Endodermal cell (in vitro differentiated cells): Measurements from ENCODE around the gene COL27A1. TPM values are rescaled to one million over a fixed set of nuclear protein-coding genes. Genes with fewer than 3 reads are reported as not detected.
"Not testable (repeated sequence)": the region's sequence is repeated elsewhere in the genome, so short reads cannot be mapped to it uniquely, and the experiment has no call there.

ENCODE experiments used
- DNase-seq: peaks from one replicate; pipeline ENCODE4 v3.0.0-alpha.2; 2017
- H3K27ac ChIP-seq: 2 replicates; pipeline ENCODE4 v1.5.1; 2013; ENCODE audit warnings: mild to moderate bottlenecking, low read depth, low read length, moderate library complexity
- H3K27me3 ChIP-seq: 2 replicates; pipeline ENCODE4 v1.6.1; 2013; ENCODE audit warnings: mild to moderate bottlenecking, low read length, moderate library complexity; ENCODE audit not compliant: insufficient read depth, control insufficient read depth, poor library complexity, severe bottlenecking
- H3K36me3 ChIP-seq: 2 replicates; pipeline ENCODE4 v1.7.0; 2013; ENCODE audit warnings: mild to moderate bottlenecking, low read length, moderate library complexity; ENCODE audit not compliant: control insufficient read depth, insufficient read depth
- H3K4me1 ChIP-seq: one replicate; pipeline ENCODE4 v1.7.0; 2013; ENCODE audit warnings: low read length; ENCODE audit not compliant: control insufficient read depth, insufficient read depth
- H3K4me3 ChIP-seq: 2 replicates; pipeline ENCODE4 v1.5.1; 2013; ENCODE audit warnings: mild to moderate bottlenecking, low read length, moderate library complexity
- H3K9ac ChIP-seq: 2 replicates; pipeline ENCODE4 v1.6.1; 2013; ENCODE audit warnings: mild to moderate bottlenecking, low read length, moderate library complexity; ENCODE audit not compliant: poor library complexity, severe bottlenecking; ENCODE audit errors: extremely low read depth
- H3K9me3 ChIP-seq: 2 replicates; pipeline ENCODE4 v1.6.1; 2013; ENCODE audit warnings: mild to moderate bottlenecking, low read length, moderate library complexity; ENCODE audit not compliant: control insufficient read depth
- H3K27ac Mint-ChIP-seq: 2 replicates; pipeline ENCODE4 v1.8.0; 2020; ENCODE audit warnings: mixed read lengths
- H3K27me3 Mint-ChIP-seq: 2 replicates; pipeline ENCODE4 v1.8.0; 2021; ENCODE audit warnings: mild to moderate bottlenecking, mixed read lengths; ENCODE audit not compliant: insufficient read depth
- H3K36me3 Mint-ChIP-seq: 2 replicates; pipeline ENCODE4 v1.8.0; 2020; ENCODE audit warnings: low read depth, mixed read lengths
- H3K4me1 Mint-ChIP-seq: 2 replicates; pipeline ENCODE4 v1.8.0; 2020; ENCODE audit warnings: mixed read lengths
- H3K4me3 Mint-ChIP-seq: 2 replicates; pipeline ENCODE4 v1.8.0; 2020; ENCODE audit warnings: mild to moderate bottlenecking, moderate library complexity, mixed read lengths
- H3K9me3 Mint-ChIP-seq: 2 replicates; pipeline ENCODE4 v1.8.0; 2020; ENCODE audit warnings: mild to moderate bottlenecking, mixed read lengths
- CTCF ChIP-seq: fragments of 200-600 bp; sonication (generic); conservative IDR thresholded peaks from 2 replicates; pipeline ENCODE4 v1.5.0; 2021; ENCODE audit warnings: antibody characterized with exemption, mild to moderate bottlenecking
- WGBS, 2 experiments: methylation state at CpG; one replicate each; pipeline versions ENCODE4 v1.1.5 to v1.1.7; 2013; ENCODE audit warnings: missing lambda C conversion rate in 2 of 2, mixed read lengths in 1 of 2; ENCODE audit not compliant: insufficient coverage in 1 of 2, insufficient read length in 1 of 2; 5-methylcytosine and 5-hydroxymethylcytosine counted together
- total RNA-seq, 2 donors: library from RNA; stranded (reverse); fragmentation: NEBNext Ultra II Directional in 1 of 2; extraction: Animal tissue kit (Norgen Biotek cat#: 25700) in 1 of 2; gene quantifications; 2 replicates in 1 of 2; 3 replicates in 1 of 2; pipeline ENCODE4 v1.2.1, GENCODE V29; 2021

Gene COL27A1
- total RNA-seq, 2 donors from 2014 or later, result 43.8 to 69.5 TPM

- no peak for DNase-seq
- H3K4me1 Mint-ChIP-seq, result no peaks in the 10 kb centered on the region
- no peaks in the 10 kb centered on the region for H3K4me1 ChIP-seq
- no peak overlapping the region for H3K4me3 ChIP-seq
- no peak overlapping the region for H3K27ac Mint-ChIP-seq
- TF ChIP-seq CTCF, result no peak
- no peak overlapping the region for H3K9ac ChIP-seq
- H3K9me3 Mint-ChIP-seq, result no peaks in the 10 kb centered on the region
- no peak overlapping the region for H3K4me3 Mint-ChIP-seq
- H3K36me3 ChIP-seq, result no peaks in the 10 kb centered on the region
- no peaks in the 10 kb centered on the region for H3K27me3 Mint-ChIP-seq
- H3K27me3 ChIP-seq, result no peaks in the 10 kb centered on the region
- H3K36me3 Mint-ChIP-seq, result no peaks in the 10 kb centered on the region
- no peaks in the 10 kb centered on the region for H3K9me3 ChIP-seq
- H3K27ac ChIP-seq, result no peak overlapping the region
- 87 to 92% methylated on average over 6 to 8 of the region's 8 CpGs for WGBS, 2 experiments
These were observed 166.4 kb downstream of the COL27A1 start for GRCh38 chr9:114321759-114322158.

- not testable (repeated sequence) for H3K4me3 Mint-ChIP-seq, H3K4me1 Mint-ChIP-seq, H3K9me3 ChIP-seq, H3K27ac Mint-ChIP-seq, H3K4me3 ChIP-seq, H3K36me3 ChIP-seq, H3K36me3 Mint-ChIP-seq, H3K27ac ChIP-seq, DNase-seq, H3K9ac ChIP-seq, H3K9me3 Mint-ChIP-seq, H3K27me3 Mint-ChIP-seq, H3K4me1 ChIP-seq, H3K27me3 ChIP-seq
- 92 to 94% methylated on average over 4 to 8 of the region's 12 CpGs for WGBS, 2 experiments
These were observed 167.0 kb downstream of the COL27A1 start for GRCh38 chr9:114322160-114322818.

GRCh38 chr9:114322831-114323531, 167.6 kb downstream of the COL27A1 start, which contains the start of gene ORM1:
ORM1 (plus strand) TSS chr9:114323098; CDS start chr9:114323134, 36 bp downstream.
- H3K4me1 Mint-ChIP-seq, H3K9me3 ChIP-seq: not testable (repeated sequence)
- WGBS, 2 experiments, result 100% methylated on average over 1 of the region's 15 CpGs; no CpG with 5 or more reads in 1 of the 2 experiments

GRCh38 chr9:114323849-114324248, 168.5 kb downstream of the COL27A1 start:
- not testable (repeated sequence) for H3K36me3 Mint-ChIP-seq, H3K4me1 ChIP-seq, H3K9me3 ChIP-seq, H3K36me3 ChIP-seq, H3K9me3 Mint-ChIP-seq, H3K9ac ChIP-seq, H3K4me3 Mint-ChIP-seq, H3K27ac ChIP-seq, H3K27me3 ChIP-seq, H3K27me3 Mint-ChIP-seq, DNase-seq, H3K4me1 Mint-ChIP-seq, H3K27ac Mint-ChIP-seq, H3K4me3 ChIP-seq
- WGBS, 2 experiments, result 94 to 100% methylated on average over 5 to 6 of the region's 6 CpGs

More at GRCh38 chr9:114322831-114323531, 167.6 kb downstream of the COL27A1 start, which contains the start of gene ORM1:
- not testable (repeated sequence) for DNase-seq, H3K9ac ChIP-seq, H3K27ac ChIP-seq, H3K36me3 Mint-ChIP-seq, H3K9me3 Mint-ChIP-seq, H3K27me3 Mint-ChIP-seq, H3K27me3 ChIP-seq, H3K27ac Mint-ChIP-seq, H3K4me1 ChIP-seq, H3K4me3 ChIP-seq, H3K4me3 Mint-ChIP-seq, H3K36me3 ChIP-seq
